NCI-H146 treated with DMSO at 0.1 percent for 48 hours (cell line): ENCODE data around the gene GPC5.
A peak's percentile ranks its signal among the peaks of the same experiment; 100 is the strongest.

Experiments
- DNase-seq: peaks from one replicate; lab custom pipeline; 2025; ENCODE audit not compliant: unreplicated experiment; lab: John Stamatoyannopoulos, UW

The GPC5 gene

DNA sequence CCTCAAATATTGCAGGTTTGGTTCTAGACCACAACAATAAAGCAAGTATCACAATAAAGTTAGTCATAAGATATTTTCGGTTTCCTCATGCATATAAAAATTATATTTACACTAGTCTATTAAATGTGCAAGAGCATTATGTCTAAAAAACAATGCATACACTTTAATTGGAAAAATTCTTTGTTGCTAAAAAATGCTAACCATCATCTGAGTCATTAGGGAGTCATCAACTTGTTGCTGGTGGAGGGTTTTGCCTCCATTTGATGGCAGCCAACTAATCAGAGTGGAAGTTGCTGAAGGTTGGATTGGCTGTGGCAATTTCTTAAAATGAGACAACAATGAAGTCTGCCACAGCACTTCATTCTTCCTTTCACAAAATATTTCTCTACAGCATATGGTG, 1405.9 kb downstream of the GPC5 start:
- DNase-seq: no peak

GRCh38 chr13:92804926-92805325, 1406.5 kb downstream of the GPC5 start:
- no peak for DNase-seq

DNA sequence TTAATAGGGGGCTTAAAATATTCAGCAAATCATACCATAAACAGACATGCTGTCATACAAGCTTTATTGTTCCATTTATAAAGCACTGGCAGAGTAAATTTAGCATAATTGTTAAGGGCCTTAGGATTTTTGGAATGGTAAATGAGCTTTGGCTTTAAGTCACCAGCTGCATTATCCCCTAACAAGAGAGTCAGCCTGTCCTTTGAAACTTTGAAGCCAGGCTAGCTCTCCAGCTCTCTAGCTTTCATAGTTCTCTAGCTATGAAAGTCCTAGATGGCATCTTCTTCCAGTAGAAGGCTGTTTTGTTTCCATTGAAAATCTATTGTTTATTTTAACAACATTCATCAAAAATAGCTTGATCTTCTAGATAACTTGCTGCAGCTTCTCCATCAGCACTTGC, 1407.3 kb downstream of the GPC5 start:
- no peak for DNase-seq

DNA sequence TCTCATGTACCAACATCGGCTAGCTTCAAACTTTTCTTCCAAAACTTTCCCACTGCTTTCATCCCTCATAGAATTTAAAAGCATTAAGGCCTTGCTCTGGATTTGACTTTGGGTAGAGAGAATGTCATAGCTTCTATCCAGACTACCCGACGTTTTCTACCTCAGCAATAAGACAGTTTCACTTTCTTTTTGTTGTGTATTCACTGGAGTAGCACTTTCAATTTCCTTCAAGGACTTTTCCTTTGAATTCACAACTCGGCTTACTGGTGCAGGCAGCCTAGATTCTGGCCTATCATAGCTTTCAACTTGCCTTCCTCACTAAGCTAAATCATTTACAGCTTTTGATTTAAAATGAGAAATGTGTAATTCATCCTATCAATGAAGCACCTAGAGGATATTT, 1407.8 kb downstream of the GPC5 start:
- no peak for DNase-seq

DNA sequence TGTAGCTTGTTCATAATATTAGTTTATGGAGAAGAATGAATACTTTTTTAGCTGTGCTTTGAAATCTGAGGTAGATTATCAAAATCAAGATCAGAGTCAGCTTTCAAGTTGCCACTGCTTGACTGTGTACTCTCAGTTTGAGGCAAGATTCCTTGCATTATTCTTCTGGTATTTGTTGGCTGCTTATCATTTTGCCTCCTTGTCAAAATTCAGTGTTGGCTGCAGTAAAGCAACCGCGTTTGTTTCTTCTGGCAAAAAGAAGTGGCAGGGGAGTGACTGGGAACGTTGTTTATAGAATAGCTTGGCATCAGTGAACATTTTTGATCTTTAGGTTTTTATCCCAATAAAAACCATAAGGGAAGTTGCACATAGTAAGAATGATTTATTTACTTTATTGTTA, 1408.9 kb downstream of the GPC5 start:
- no peak for DNase-seq

DNA sequence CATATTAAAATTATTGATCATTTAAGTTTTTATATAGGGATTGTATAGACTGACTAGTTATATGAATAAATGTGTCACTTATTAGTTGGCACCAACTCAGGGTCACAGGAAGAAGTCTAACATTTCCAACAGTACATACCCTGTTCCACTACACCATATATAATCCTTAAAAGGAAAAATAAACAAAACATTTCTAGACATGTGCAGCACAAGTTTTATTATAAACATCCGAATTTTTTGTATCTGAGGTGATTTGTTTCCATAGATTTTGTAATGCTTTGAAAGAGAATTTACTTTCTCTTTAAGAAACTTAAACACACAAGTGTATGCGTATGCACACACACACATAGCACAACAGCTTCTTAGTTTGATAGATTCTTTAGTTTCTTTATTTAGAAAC, 1409.5 kb downstream of the GPC5 start:
- DNase-seq: no peak

DNA sequence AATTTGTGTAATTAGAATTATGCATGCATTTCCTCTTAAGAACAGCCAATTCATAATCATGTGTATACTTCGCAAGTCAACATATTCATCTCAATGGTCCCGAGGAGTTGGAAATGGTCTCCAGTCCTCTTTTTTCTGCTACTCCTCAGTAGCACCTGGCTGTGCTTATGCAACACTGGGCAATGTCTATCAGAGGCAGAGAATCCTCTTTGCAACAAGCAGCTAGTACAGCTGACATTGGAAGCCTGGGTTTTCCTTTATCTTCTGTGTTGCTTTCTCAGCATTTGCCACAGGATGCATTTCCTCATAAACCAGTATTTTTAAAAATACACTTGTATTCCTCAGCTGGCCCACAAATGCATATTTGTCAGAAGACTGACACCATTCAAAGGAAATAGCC, 1422.9 kb downstream of the GPC5 start:
- DNase-seq: peak; percentile 42

DNA sequence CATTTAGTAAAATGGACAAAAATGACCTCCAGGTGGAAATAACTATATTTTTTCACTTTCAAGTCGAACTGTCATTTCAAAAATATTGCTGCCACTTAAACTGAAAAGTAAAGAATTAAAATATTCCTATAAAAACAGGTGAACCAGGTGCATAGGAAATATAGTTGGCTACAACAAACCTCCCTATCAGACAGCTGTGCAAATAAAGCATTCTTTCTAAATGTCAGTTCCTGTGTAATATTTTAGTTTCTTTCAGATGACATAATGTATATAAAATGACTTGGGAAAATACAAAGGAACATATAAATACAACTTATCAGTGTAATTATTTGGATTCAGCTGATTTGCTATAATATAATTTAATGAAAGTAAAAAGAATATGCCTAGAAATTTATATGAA, 1424.6 kb downstream of the GPC5 start:
- DNase-seq: peak; percentile 94

DNA sequence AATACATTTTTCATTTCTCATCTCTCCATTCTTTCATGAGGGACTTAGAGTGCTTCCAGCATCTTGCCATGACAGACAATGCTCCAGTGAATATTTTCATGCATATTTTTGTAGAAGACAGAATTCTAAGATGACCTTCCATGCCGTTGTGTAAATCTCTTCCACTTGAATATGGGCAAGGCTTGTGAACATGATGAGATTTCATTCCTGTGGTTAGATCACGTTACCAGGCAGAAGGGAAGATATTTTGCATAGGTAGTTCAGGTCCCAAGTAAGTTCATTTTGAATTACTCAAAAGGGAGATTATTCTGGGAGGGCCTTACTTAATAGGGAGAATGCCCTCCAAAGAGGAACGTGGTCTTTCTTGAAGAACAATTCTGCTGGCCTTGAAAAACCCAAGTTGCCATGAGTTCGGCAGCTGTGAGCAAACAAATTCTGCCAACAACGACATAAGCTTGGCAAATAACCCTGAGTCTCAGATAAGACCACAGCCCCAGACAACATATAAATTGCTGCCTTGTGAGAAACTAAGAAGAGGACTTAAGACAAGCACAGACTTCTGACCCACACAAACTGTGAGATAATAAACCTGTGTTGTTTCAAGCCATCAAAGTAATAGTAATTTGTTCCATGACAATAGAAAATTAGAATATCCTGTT, 1427.6 kb downstream of the GPC5 start:
- DNase-seq: no peak

GRCh38 chr13:92827503-92827902, 1429.1 kb downstream of the GPC5 start:
- no peak for DNase-seq

DNA sequence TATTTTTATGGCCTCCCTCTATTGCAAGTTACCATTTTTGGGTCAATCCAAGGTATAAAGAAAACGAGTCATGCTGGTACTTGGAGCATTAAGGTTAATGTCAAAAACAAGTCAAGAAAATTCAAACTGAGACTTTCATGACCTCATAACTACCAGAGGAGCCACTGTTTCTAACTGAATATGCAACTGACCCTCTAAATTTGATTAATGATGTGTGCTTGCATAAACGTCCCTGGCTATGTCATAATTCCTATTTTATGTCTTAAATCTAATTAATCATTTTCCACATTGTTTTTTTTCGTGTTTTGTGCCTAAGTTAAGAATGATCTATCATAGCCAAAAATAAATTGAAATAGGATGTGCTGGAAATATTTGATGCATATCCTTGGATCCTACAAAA, 1431.5 kb downstream of the GPC5 start:
- no peak for DNase-seq

DNA sequence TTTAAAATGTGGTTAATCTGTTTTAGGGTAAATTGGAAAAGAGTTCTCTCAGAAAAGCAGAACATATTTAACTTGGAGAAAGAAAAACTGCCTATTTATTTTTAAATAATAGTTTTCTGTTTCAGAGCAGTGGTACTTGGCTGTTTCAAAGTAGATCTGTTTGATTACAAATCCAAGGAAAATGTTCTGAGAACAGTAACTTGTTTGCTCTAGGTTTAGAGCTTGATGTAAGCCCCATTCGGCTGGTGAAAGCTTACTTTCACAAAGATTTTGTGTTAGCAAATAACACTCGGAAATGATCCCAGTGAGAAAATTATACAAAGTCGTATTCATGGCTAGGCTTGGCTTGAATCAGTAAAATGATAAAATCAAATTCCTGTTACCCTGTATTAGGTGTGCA, 1432.4 kb downstream of the GPC5 start:
- DNase-seq: no peak

DNA sequence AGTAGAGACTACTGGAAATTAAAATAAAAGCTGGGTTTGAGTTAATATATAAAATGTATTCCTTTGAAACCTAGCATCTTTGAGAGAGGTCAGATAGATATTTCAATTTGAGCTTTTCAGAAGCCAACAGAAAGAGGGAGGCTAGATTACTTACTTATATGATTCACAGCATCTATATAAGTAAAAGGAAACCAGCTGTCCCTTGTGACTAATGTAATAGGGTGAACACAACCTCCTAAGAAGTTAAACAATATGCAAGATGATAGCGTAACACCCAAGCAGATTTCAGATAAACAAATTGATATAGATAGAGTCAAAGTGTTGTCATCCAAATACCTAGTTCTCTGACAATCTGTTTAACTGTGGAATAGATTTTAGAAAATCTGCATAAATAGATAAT, 1434.7 kb downstream of the GPC5 start:
- no peak for DNase-seq

DNA sequence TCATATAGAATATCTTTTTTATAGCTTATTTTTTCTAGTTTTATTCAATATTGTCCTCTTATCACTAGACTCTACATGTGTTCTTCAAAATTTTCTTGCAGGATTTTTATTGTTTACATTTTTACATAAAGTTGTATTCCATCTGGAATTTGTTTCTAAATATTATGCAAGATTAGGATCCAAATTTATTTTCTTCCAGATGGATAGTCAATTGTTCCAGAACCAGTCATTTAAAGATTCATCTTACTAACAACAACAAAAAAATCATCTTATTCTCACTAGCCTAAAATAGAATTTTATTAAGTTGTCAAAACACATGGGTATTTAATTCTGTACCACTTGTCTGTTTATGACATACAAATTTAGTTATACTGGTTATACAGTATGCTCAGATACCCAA, 1437.8 kb downstream of the GPC5 start:
- DNase-seq: no peak

GRCh38 chr13:92838786-92839185, 1440.4 kb downstream of the GPC5 start:
- DNase-seq: no peak

DNA sequence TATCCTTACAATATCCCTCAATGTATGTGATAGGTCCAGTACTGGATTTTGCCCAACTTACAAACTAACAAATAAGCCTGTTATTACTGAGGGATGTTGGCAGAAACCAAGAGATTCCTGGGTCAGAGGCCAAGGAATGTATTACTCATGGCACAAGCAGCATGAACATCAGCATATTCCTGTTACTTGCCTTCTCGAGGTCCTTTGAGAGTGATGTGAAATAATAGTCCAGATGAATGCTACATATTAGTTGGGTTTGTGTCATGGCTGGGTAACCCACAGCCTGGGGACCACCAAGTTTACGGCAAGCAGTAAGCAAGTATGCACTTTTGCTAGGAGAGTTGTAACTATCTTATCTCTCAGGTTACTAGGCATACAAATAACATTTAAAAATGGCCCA, 1443.7 kb downstream of the GPC5 start:
- no peak for DNase-seq

- DNase-seq: peak; percentile 74
Measured at GRCh38 chr13:92843549-92843948, 1445.1 kb downstream of the GPC5 start.

DNA sequence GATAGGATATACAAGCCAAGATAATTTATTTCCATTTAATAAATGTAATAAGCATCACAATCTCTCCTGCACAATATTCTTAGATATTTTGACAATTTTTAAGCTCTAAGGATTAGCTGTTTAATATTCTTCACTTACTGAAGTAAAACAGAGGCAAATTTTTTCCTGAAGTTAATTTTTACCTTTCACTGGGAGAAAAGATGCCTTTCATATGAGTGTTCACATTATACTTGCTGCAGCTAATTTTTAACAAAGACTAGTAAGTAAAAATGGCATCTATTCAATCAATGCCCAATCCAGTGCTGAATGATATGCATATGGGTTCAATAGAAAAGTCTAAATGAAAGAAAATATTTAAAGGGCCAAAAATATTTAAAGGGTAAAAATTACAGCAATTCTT, 1451.0 kb downstream of the GPC5 start:
- DNase-seq: no peak

GRCh38 chr13:92864584-92865284, 1466.3 kb downstream of the GPC5 start:
- DNase-seq: peak; percentile 99

GRCh38 chr13:92873029-92873428, 1474.6 kb downstream of the GPC5 start:
- DNase-seq: no peak

- no peak for DNase-seq
Measured at GRCh38 chr13:92886535-92887077, 1488.2 kb downstream of the GPC5 start.

DNA sequence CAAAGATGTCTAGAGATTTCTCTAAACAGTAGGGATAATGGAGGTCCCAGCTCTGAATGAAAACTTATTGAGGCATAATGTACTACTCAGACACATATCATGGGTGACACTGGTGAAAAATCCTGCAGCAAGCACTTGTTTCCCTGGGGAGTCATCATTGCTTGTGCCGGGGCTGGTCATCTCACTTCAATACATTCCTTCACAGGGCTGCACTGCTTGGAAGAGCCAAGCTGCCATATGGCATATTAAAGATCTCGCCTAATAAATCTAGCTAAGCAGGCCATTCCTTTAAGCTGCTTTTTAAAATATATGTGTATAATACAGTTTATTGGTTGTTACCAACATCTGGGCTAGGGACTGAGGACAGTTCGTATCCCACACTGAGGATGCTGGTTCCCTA, 1496.0 kb downstream of the GPC5 start:
- DNase-seq: no peak

DNA sequence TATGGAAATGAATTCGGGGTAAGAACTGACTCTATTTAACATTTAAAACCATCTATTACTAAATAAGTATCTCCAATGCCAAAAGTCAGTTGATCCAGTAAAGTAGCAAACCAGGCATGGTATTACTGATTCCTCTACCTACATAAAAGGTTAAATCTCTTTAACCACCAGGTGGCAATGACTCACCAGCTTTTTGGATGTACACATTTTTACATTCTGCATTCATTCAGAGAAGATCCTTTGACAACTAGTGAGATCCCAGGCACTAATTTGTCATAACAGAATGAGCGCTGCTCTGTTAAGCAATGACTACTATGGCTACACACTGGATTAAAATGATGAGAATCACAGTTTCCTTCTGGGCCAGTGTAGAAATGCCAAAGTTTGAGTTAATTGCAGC, 1498.4 kb downstream of the GPC5 start:
- DNase-seq: peak; percentile 11
